A673 (cell line): Measurements from ENCODE around the gene AMPH. TPM values are rescaled to one million over a fixed set of nuclear protein-coding genes. Genes with fewer than 3 reads are reported as not detected.

Source experiments
- BruUV-seq: library from RNA; stranded (reverse); fragments of 400-500 nt; replicated peaks from 2 replicates; lab custom pipeline; 2021; lab: Mats Ljungman, UMichigan
- CTCF ChIA-PET: fragments of 300-600 bp; sonication (Branson Sonifier 250); formaldehyde crosslinking; loops from one replicate; lab custom pipeline; 2022; ENCODE audit warnings: antibody characterized with exemption; lab: Charles Lee
- POLR2A ChIA-PET: fragments of 300-600 bp; sonication (Branson Sonifier 250); formaldehyde crosslinking; loops from one replicate; lab custom pipeline; 2022; ENCODE audit warnings: antibody characterized with exemption; ENCODE audit not compliant: low non-redundant PET; lab: Charles Lee
- DNase-seq: peaks from one replicate; pipeline ENCODE4 v3.0.0-alpha.2; 2015; ENCODE audit warnings: low spot score
- H3K27ac ChIP-seq: fragments of 200-600 bp; sonication (generic); 2 replicates; pipeline ENCODE4 v1.5.1; 2016; ENCODE audit warnings: mixed run types, low read depth, mild to moderate bottlenecking, mixed read lengths, antibody characterized with exemption, low read length; ENCODE audit not compliant: poor library complexity, severe bottlenecking
- H3K27me3 ChIP-seq: fragments of 200-600 bp; sonication (generic); replicated peaks from 2 replicates; pipeline ENCODE4 v1.6.1; 2017; ENCODE audit warnings: mixed run types, low read depth, mild to moderate bottlenecking, mixed read lengths, antibody characterized with exemption, low read length; ENCODE audit not compliant: insufficient read depth, poor library complexity
- H3K36me3 ChIP-seq: fragments of 200-600 bp; sonication (generic); 2 replicates; pipeline ENCODE4 v1.6.1; 2016; ENCODE audit warnings: mixed run types, mild to moderate bottlenecking, mixed read lengths, antibody characterized with exemption, low read length; ENCODE audit not compliant: insufficient read depth, poor library complexity, severe bottlenecking
- H3K4me1 ChIP-seq: fragments of 200-600 bp; sonication (generic); 2 replicates; pipeline ENCODE4 v1.6.1; 2017; ENCODE audit warnings: mixed run types, mild to moderate bottlenecking, mixed read lengths, antibody characterized with exemption, low read length; ENCODE audit not compliant: insufficient read depth, poor library complexity, severe bottlenecking
- H3K4me3 ChIP-seq: fragments of 200-600 bp; sonication (generic); 2 replicates; pipeline ENCODE4 v1.5.1; 2016; ENCODE audit warnings: low read depth, mixed run types, mild to moderate bottlenecking, mixed read lengths, low read length; ENCODE audit not compliant: poor library complexity, severe bottlenecking
- H3K9me3 ChIP-seq: fragments of 200-600 bp; sonication (generic); 2 replicates; pipeline ENCODE4 v1.6.1; 2016; ENCODE audit warnings: mixed run types, low read depth, mild to moderate bottlenecking, mixed read lengths, antibody characterized with exemption, low read length; ENCODE audit not compliant: poor library complexity, severe bottlenecking
- CTCF ChIP-seq: fragments of 300-800, 200-600 bp; sonication (generic); conservative IDR thresholded peaks from 2 replicates; pipeline ENCODE4 v1.5.1; 2017; ENCODE audit warnings: low read depth, mild to moderate bottlenecking, antibody characterized with exemption, low read length, moderate library complexity, mixed read lengths
- EZH2 ChIP-seq: fragments of 200-600 bp; sonication (generic); IDR thresholded peaks from 2 replicates; pipeline ENCODE4 v1.6.1; 2017; ENCODE audit warnings: borderline replicate concordance, low read depth, mild to moderate bottlenecking, mixed read lengths, antibody characterized with exemption, low read length; ENCODE audit not compliant: poor library complexity, severe bottlenecking
- intact Hi-C: fragments of 100-400 bp; cut with micrococcal nuclease; formaldehyde crosslinking; loops from one replicate; pipeline ENCODE4 v1.10.0; 2022; ENCODE audit not compliant: unreplicated experiment
- total RNA-seq: library from RNA; stranded (reverse); gene quantifications from 2 replicates; pipeline ENCODE4 v1.2.3, GENCODE V29; 2021

AMPH gene
- total RNA-seq, 1 experiment from 2014 or later = 2.1 TPM

- POLR2A ChIA-PET = no interaction called here
- intact Hi-C loops = loop anchor here (1.0 kb wide), 1 partner anchor 208 kb away; no protein-coding TSS in a partner anchor
- H3K27ac ChIP-seq = no peak overlapping the region
- H3K4me1 ChIP-seq = no peaks in the 10 kb centered on the region
- no peaks in the 10 kb centered on the region for H3K9me3 ChIP-seq
- peak; percentile 32 for DNase-seq
- peaks cover 7% of the 10 kb centered on the region for H3K27me3 ChIP-seq
- H3K4me3 ChIP-seq = no peak overlapping the region
- TF ChIP-seq EZH2 (no peak), CTCF (peak; percentile 39; the same call in 1 of the 2 replicates)
- BruUV-seq = no TSS peak
- CTCF ChIA-PET = no interaction called here
- H3K36me3 ChIP-seq = no peaks in the 10 kb centered on the region
Observed at GRCh38 chr7:38451840-38452239, 179.3 kb downstream of the AMPH start.

GRCh38 chr7:38448584-38449234 is 182.5 kb downstream of the AMPH start:
- POLR2A ChIA-PET = no interaction called here
- CTCF ChIA-PET = no interaction called here

GRCh38 chr7:38448054-38448453 is 183.1 kb downstream of the AMPH start:
- DNase-seq = no peak
- Histone ChIP-seq H3K9me3 (no peaks in the 10 kb centered on the region), H3K27me3 (peaks cover 7% of the 10 kb centered on the region), H3K4me1 (no peaks in the 10 kb centered on the region), H3K27ac (no peak overlapping the region), H3K36me3 (no peaks in the 10 kb centered on the region), H3K4me3 (no peak overlapping the region)
- intact Hi-C loops = no loop called here
- ChIA-PET POLR2A (no interaction called here), CTCF (no interaction called here)
- BruUV-seq = no TSS peak
- TF ChIP-seq EZH2 (no peak), CTCF (no peak)

More at GRCh38 chr7:38448584-38449234, 182.5 kb downstream of the AMPH start:
- no peak for DNase-seq
- H3K27me3 ChIP-seq = peaks cover 7% of the 10 kb centered on the region
- intact Hi-C loops = no loop called here
- H3K4me1 ChIP-seq = no peaks in the 10 kb centered on the region
- no peak for TF ChIP-seq EZH2
- no peak for TF ChIP-seq CTCF
- no TSS peak for BruUV-seq
- H3K27ac ChIP-seq = no peak overlapping the region
- no peaks in the 10 kb centered on the region for H3K36me3 ChIP-seq
- H3K9me3 ChIP-seq = no peaks in the 10 kb centered on the region
- H3K4me3 ChIP-seq = no peak overlapping the region
